Superior temporal gyrus (tissue), 1 donor: ENCODE measurements around the gene CCDC69.
A peak's percentile ranks its signal among the peaks of the same experiment; 100 is the strongest.

Experiments
- DNase-seq: peaks from one replicate; pipeline ENCODE4 v3.0.0-alpha.2; 2016; ENCODE audit errors: extremely low spot score

Gene CCDC69

DNA sequence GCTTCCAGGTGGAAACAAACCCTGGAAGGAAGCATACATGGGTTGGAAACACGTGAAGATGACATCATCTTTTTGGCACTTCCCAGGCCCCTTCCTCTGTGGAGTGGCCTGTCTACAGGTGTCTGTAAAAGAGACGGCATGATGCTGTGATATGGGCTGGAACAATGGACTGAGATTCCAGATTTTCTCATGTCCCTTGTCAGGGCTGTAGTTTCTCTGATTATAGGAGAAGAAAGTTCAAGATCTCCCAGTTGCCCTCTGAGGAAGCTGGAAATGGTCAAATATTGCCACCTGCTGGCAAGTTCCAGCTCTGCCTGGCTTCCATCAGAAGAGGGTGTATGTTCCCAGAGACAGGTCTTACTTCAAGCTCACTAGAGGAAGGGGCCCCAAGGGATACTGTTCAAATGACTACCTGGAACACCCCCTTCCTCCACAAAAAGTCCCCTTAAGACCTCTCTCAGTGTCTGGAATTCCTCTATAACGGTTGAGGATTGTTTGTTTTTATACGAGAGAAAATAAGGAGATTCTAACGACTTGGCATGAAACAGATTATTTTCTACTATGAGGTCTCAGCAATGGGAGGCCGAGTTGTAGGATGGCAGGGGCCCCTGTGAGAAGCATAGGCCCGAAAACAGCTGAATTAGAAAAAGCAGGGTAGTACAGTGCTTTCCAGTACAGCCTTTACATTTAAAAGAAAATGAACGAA, 59.1 kb downstream of the CCDC69 start:
- peak; percentile 91 for DNase-seq

DNA sequence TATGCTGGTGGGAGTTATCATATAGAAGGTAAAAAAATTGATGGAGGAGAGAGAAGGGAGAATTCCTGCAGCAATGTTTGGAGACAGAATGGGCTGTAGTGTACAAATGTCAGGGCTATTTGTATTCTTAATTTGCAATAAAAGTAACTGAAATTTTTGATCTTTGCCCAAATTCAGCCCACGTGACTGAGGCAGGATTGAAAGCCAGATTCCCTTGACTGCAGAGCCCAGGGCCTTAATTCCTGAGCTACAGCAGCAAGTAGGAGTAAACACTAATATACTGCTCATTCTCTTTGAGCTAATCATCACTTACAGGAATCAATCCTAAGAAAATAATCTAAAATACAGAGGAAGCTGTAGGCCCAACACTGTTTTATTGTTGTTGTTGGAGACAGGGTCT, 61.1 kb downstream of the CCDC69 start:
- DNase-seq, result no peak

GRCh38 chr5:151159649-151160373, 64.1 kb downstream of the CCDC69 start:
- no peak for DNase-seq

GRCh38 chr5:151158287-151158661, 65.6 kb downstream of the CCDC69 start:
- DNase-seq, result peak; percentile 40

DNA sequence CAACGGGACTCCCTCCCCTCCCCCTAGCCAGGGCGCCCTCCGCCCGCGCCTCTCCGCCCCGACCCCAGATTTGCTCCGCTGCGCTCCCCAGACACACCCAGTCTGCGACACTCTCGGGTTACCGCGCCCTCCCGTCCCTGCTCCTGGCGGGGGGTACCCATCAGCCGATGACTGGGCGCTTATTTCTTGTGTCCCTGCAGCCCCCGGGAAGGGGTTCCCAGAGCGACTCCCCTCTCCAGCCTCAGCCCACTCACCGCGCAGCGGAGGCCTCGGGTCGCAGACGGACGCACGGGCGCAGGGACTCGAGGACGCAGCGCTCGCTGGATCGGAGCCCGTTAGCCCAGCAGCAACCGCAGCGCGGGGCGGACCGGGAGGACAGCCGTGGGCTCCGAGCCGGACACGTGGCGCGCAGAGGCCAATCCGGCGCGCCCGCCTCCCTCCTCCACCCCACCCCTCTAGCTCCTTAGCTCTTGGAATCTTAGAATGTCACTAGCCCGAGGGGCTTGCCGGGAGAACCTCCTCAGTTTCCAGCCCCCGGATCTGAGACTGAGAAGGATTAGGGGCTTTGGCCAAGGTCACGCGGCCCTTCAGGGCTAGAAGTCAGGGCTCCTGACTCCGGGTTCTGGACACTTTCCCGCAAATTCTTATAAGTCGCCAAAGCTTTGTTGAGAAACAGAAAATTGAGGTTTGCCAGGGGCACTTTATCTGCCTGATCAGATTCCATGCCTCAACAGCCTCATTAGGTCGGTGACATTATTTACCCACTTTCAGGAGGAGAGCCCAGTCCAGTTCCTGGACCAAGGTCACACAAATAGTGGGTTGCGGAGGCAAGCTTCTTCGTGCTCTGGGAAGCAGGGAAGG, 66.2 kb downstream of the CCDC69 start, which contains the start of gene ANXA6:
TSS of gene ANXA6 (minus strand) at position 354 of the 861 bp plus-strand sequence. CDS start 9,878 bp downstream, outside the sequence.
- DNase-seq, result peak; percentile 82

DNA sequence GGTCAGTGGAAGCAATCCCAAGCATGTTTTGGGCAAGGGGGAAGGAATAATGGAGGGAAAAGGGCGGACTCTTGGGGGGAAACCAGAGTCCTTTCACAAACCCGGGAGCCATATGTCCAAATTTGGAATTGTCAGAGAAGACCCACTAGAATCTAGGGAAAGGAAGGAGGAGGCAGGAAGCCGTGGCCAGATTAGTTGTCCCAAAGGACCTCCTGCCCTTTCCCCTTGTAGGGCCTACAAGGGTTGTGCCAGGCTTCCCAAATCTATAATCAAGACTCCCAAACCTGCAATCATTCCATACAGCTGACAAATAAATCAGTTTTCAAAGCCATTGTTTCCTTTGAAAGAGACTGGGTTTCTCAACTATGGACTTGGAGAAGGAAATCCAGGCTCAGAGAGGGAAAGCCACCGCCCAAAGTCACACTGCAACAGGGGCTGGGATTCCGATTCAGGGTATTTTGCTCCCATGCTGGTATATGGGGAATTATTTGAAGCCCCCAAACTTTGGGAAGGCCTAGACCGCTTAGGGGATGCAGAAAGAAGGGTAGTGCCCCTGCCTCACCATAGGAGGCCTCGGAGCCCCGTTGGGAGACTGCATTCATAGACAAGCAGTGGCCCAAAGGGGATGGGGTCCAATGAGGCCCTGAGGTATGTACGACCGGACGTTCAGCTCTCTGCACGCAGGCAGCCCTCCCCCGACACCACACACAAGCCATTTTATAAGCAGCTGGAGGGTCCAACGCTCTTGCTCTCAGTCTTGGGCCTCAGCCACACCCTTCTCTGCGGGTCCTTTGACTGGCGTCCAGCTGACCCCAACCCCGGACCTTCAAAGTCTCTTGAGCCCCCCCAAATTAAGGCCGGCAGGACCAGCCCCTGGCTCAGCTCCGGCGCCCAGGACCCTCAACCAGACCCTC, 67.1 kb downstream of the CCDC69 start:
- no peak for DNase-seq

DNA sequence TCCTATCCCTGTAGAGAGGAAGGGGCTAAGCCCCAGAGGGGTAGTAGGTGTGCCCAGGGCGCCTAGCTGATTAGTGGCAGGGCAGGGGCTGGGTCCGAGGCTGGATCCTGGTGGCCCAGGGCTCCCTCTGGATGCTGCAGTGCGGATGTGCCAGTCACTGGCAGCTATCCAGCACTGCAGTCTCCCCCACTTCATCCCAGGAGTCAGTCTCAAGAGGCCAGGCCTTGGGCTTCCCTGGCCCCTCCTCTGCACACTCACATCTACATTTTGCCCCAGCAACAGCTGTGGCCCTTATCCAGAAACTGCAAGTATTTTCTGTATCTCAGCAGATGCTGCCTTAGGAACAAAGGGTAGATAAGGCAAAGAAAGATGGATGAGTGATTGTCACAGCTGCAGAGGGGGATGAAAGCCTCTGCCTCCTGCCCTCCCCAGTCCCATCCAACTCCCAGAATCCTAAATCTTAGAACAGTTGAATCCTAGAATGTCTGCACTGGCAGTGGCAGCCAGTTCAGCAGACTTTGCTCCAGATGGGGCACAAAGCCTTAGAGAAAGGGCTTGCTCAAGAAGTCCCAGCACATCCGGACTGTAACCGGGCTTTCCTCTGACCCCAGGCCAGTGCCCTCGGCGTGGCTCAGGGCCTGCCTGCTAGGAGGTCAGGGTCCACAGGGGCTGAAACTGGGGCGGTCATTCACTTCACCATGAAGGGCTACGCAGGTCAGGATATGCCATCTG, 68.0 kb downstream of the CCDC69 start:
- no peak for DNase-seq

DNA sequence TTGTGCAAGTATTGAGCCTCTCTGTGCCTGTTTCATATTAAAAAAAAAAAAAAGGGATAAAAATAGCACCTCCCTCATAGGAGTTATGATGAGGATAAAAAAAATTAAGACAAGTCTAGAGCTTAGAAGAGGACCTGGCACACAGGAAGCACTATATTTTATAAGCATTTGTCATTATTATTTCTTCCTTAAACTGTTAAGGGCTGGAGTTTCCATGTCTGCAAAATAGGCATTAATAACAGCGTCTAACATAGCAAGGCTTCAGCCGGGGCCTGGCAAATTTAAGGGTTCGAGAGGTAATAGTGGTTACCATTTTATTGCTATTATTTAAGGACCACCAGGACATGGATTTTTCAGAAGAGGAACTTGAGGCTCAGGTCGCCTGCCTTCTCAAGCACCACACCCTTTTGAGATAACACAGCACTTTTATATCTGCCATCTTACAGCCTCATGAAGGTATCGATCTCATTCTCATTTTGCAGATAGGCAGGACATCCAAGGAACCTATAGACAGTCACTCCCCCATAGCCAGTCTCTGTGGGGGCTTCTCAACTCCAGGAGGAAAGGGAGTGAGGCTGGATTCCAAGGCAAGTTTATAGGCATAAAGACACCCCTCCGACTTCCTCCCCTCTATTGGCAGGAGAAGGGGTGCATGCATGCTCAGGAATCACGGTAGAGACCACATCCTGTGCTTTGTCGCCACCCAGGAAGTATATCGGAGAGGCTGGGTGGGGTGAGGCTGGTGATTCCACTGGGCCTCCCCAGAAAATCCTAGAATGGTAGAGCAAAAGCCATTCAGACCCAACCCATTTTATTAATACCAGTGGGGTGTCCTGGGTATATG, 68.7 kb downstream of the CCDC69 start:
- no peak for DNase-seq

GRCh38 chr5:151153766-151154272, 70.1 kb downstream of the CCDC69 start:
- no peak for DNase-seq

- no peak for DNase-seq
Measured at GRCh38 chr5:151153300-151153699, 70.6 kb downstream of the CCDC69 start.

DNA sequence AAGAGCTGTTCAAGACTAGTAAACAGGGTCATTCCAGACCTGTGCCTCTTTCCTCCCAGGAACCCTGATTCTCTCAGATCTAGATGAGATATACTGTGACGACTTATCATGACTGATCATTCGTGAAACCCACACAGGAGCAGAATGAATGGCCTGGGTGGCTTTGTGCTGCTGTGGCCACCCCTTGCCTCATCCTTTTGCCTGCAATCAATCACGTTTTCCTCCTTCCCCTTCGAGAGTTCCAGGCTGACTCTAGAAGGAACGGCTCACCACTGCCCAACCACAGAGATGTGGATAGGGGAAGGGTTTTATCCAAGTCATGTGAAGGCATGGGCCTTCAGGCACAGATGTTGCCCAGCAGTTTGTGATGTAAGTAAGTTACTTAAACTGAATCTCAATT, 72.1 kb downstream of the CCDC69 start:
- no peak for DNase-seq

- no peak for DNase-seq
Measured at GRCh38 chr5:151151263-151151660, 72.6 kb downstream of the CCDC69 start.

DNA sequence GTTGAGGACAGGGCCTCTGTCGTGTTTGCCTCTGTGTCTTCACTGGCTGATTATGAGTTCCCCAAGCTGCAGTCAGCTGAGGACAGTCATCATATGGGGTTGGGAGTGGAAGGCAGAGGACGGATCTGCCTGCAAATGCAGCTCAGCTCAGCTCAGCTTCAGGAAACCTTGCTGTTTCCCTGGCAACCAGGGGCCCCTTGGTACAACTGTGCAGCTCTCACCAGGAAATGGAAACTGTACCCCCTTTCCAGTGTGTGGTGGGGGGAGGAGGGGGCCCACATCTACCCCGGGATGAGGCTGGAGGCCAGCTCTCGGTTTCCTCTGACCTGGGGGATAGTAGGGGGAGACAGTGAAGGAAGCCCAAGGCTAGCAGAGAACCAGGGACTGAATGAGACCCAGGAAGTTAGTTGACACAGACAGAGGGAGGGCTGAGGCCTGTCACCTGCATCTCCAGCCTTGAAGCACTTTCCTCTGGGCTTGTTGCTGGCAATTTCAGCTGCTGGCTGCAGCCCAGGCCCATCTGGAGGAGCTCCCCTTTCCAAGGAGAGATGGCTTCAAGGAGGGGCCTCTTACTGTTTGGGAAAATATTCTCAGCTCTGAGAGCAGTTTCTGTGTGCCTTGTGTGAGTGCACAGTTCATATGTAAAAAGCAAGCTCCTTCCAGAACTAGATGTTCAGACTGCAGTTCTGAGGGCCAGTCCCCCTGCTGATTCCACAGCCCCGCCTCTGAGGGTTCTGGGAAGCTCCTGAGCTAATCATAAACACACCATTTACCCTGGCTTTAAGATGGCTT, 73.2 kb downstream of the CCDC69 start:
- no peak for DNase-seq

- no peak for DNase-seq
Measured at GRCh38 chr5:151148583-151148982, 75.3 kb downstream of the CCDC69 start.

DNA sequence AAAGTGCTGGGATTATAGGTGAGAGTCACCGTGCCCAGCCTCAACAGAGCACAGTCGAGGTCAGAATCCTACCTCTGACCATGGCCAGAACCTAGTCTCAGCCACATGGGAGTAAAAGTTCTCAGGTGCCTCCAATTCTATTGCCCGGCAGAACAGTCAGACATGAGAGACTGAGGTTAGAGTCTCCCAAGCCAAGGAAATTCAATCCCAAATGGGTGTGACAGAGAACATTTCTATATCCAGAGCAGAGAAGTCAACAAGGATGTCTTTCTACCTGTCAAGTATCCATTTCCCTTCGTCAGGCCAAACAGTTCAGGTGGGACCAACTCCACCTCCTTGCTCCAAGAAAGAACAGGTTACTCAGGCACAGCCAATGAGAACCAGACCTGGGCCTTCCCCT, 76.9 kb downstream of the CCDC69 start:
- no peak for DNase-seq

- no peak for DNase-seq
Measured at GRCh38 chr5:151146061-151146460, 77.8 kb downstream of the CCDC69 start.

- no peak for DNase-seq
Measured at GRCh38 chr5:151144922-151145321, 79.0 kb downstream of the CCDC69 start.

DNA sequence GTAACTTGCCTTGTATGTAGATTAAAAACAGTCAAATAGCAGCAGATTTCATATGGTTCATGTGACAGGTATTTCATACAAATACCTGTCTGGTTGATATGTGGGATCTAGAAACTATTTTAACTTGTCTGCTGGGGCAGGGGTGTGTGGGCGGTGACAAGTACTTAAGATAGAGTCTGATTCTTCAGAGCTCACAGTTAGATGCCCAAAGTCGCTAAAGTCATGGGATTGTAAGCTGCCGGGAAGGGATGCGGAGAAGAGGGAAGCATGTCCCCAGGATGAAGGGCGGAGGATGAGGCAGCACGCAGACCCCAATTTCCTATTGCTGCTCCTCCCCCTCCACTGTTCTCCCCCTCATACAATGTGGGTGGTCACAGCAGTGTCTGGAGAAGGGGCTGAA, 79.6 kb downstream of the CCDC69 start:
- no peak for DNase-seq

GRCh38 chr5:151143645-151144044, 80.2 kb downstream of the CCDC69 start:
- no peak for DNase-seq
